PC-3 (cell line): ENCODE measurements around the gene VNN1. TPM values are rescaled to one million over a fixed set of nuclear protein-coding genes. Genes with fewer than 3 reads are reported as not detected.

Experiments
- ATAC-seq: fragments of 200-7000 bp; cut with Tn5 transposase; 2 replicates; pipeline ENCODE4 v1.9.1; 2020; ENCODE audit warnings: mild to moderate bottlenecking, moderate library complexity
- BruUV-seq: library from RNA; stranded (reverse); fragments of 400-500 nt; replicated peaks from 2 replicates; lab custom pipeline; 2021; lab: Mats Ljungman, UMichigan
- CTCF ChIA-PET: fragments of 300-600 bp; sonication (Branson Sonifier 250); formaldehyde crosslinking; loops from one replicate; lab custom pipeline; 2022; ENCODE audit warnings: antibody characterized with exemption; lab: Charles Lee
- POLR2A ChIA-PET: fragments of 300-600 bp; sonication (Branson Sonifier 250); formaldehyde crosslinking; loops from one replicate; lab custom pipeline; 2022; ENCODE audit warnings: antibody characterized with exemption; ENCODE audit not compliant: unreplicated experiment; lab: Charles Lee
- DNase-seq: peaks from one replicate; pipeline ENCODE4 v3.0.0-alpha.2; 2015
- H2AFZ ChIP-seq: fragments of 300-600 bp; sonication (generic); 2 replicates; pipeline ENCODE4 v1.6.0; 2016; ENCODE audit warnings: antibody characterized with exemption, low read length
- H3F3A ChIP-seq: fragments of 300-600 bp; sonication (generic); one replicate; pipeline ENCODE4 v1.6.0; 2017; ENCODE audit warnings: antibody characterized with exemption, low read length, control low read depth, mild to moderate bottlenecking; ENCODE audit not compliant: unreplicated experiment
- H3K27ac ChIP-seq: fragments of 300-600 bp; sonication (generic); 2 replicates; pipeline ENCODE4 v1.5.1; 2016; ENCODE audit warnings: mild to moderate bottlenecking, low read length
- H3K27me3 ChIP-seq: fragments of 300-600 bp; sonication (generic); 2 replicates; pipeline ENCODE4 v1.6.1; 2016; ENCODE audit warnings: low read length, mixed read lengths
- H3K36me3 ChIP-seq: fragments of 300-600 bp; sonication (generic); 2 replicates; pipeline ENCODE4 v1.6.1; 2016; ENCODE audit warnings: low read depth, mixed run types, low read length, mixed read lengths
- H3K4me1 ChIP-seq: fragments of 300-600 bp; sonication (generic); 2 replicates; pipeline ENCODE4 v1.5.1; 2016; ENCODE audit warnings: low read length; ENCODE audit not compliant: insufficient read depth
- H3K4me2 ChIP-seq: fragments of 300-600 bp; sonication (generic); 2 replicates; pipeline ENCODE4 v1.6.0; 2016; ENCODE audit warnings: low read length
- H3K4me3 ChIP-seq: fragments of 300-600 bp; sonication (generic); 2 replicates; pipeline ENCODE4 v1.5.1; 2016; ENCODE audit warnings: mild to moderate bottlenecking, low read length, mixed read lengths
- H3K79me2 ChIP-seq: fragments of 300-600 bp; sonication (generic); 2 replicates; pipeline ENCODE4 v1.6.1; 2017; ENCODE audit warnings: low read length, mixed read lengths
- H3K9ac ChIP-seq: fragments of 300-600 bp; sonication (generic); 2 replicates; pipeline ENCODE4 v1.6.0; 2016; ENCODE audit warnings: mild to moderate bottlenecking, low read length
- H3K9me2 ChIP-seq: fragments of 300-600 bp; sonication (generic); replicated peaks from 2 replicates; pipeline ENCODE4 v1.6.1; 2016; ENCODE audit warnings: mixed run types, low read length, mixed read lengths
- H3K9me3 ChIP-seq: fragments of 300-600 bp; sonication (generic); 2 replicates; pipeline ENCODE4 v1.6.1; 2016; ENCODE audit warnings: low read length, mixed read lengths
- H4K20me1 ChIP-seq: fragments of 300-600 bp; sonication (generic); 2 replicates; pipeline ENCODE4 v1.6.1; 2016; ENCODE audit warnings: low read length, mixed read lengths
- CTCF ChIP-seq: fragments of 300-600 bp; sonication (generic); conservative IDR thresholded peaks from 2 replicates; pipeline ENCODE4 v1.5.1; 2017; ENCODE audit warnings: antibody characterized with exemption, low read depth, mild to moderate bottlenecking, low read length
- EZH2 ChIP-seq: fragments of 300-600 bp; sonication (generic); IDR thresholded peaks from one replicate; pipeline ENCODE4 v1.6.1; 2017; ENCODE audit warnings: antibody characterized with exemption, mild to moderate bottlenecking, low read length; ENCODE audit not compliant: unreplicated experiment
- EZH2phosphoT487 ChIP-seq: fragments of 300-600 bp; sonication (generic); IDR thresholded peaks from 2 replicates; pipeline ENCODE4 v1.6.1; 2018; ENCODE audit warnings: mild to moderate bottlenecking, antibody characterized with exemption, low read length, borderline replicate concordance
- intact Hi-C: fragments of 100-400 bp; cut with micrococcal nuclease; formaldehyde crosslinking; loops from 2 replicates; pipeline ENCODE4 v1.9.0; 2023
- total RNA-seq: library from RNA; depleted of rRNA; stranded (reverse); fragments of >200 nt; gene quantifications from 2 replicates; pipeline ENCODE4 v1.2.3, GENCODE V29; 2014

Gene VNN1
- total RNA-seq, 1 experiment from 2014 or later: 0.04 TPM

- DNase-seq (no peak), ATAC-seq (no peak)
- Histone ChIP-seq H3K4me2 (no peak overlapping the region), H2AFZ (no peak overlapping the region), H3K9me3 (no peaks in the 10 kb centered on the region), H3K36me3 (no peaks in the 10 kb centered on the region), H3K27me3 (no peaks in the 10 kb centered on the region), H3K27ac (no peak overlapping the region), H3K79me2 (no peaks in the 10 kb centered on the region), H3K9ac (no peak overlapping the region), H4K20me1 (no peaks in the 10 kb centered on the region), H3K4me3 (no peak overlapping the region), H3F3A (no peaks in the 10 kb centered on the region), H3K4me1 (no peaks in the 10 kb centered on the region), H3K9me2 (no peaks in the 10 kb centered on the region)
- ChIA-PET CTCF (no interaction called here), POLR2A (no interaction called here)
- intact Hi-C loops: no loop called here
- TF ChIP-seq EZH2 (no peak), CTCF (no peak), EZH2phosphoT487 (no peak)
- BruUV-seq: no TSS peak
Observed at GRCh38 chr6:132742495-132742894, 28.6 kb upstream of the VNN1 start.

GRCh38 chr6:132741281-132741680, 27.4 kb upstream of the VNN1 start:
- ChIA-PET CTCF (no interaction called here), POLR2A (no interaction called here)
- ATAC-seq: no peak
- intact Hi-C loops: no loop called here
- Histone ChIP-seq H3K9me3 (no peaks in the 10 kb centered on the region), H4K20me1 (no peaks in the 10 kb centered on the region), H2AFZ (no peak overlapping the region), H3K9ac (no peak overlapping the region), H3K79me2 (no peaks in the 10 kb centered on the region), H3K36me3 (no peaks in the 10 kb centered on the region), H3K9me2 (no peaks in the 10 kb centered on the region), H3K27me3 (no peaks in the 10 kb centered on the region), H3K27ac (no peak overlapping the region), H3F3A (no peaks in the 10 kb centered on the region), H3K4me1 (no peaks in the 10 kb centered on the region), H3K4me3 (no peak overlapping the region), H3K4me2 (no peak overlapping the region)
- DNase-seq: no peak
- TF ChIP-seq EZH2 (no peak), EZH2phosphoT487 (no peak), CTCF (no peak)
- no TSS peak for BruUV-seq

GRCh38 chr6:132736239-132736638, 22.4 kb upstream of the VNN1 start:
- ChIA-PET POLR2A (no interaction called here), CTCF (no interaction called here)
- intact Hi-C loops: no loop called here
- Histone ChIP-seq H3K79me2 (no peaks in the 10 kb centered on the region), H3K36me3 (no peaks in the 10 kb centered on the region), H3K4me1 (peaks cover 2% of the 10 kb centered on the region), H3K4me3 (no peak overlapping the region), H3K9me2 (no peaks in the 10 kb centered on the region), H3K9me3 (no peaks in the 10 kb centered on the region), H3K27me3 (no peaks in the 10 kb centered on the region), H2AFZ (no peak overlapping the region), H4K20me1 (no peaks in the 10 kb centered on the region), H3F3A (no peaks in the 10 kb centered on the region), H3K9ac (no peak overlapping the region), H3K27ac (no peak overlapping the region), H3K4me2 (no peak overlapping the region)
- no peak for TF ChIP-seq CTCF
- no peak for TF ChIP-seq EZH2
- no peak for TF ChIP-seq EZH2phosphoT487
- no TSS peak for BruUV-seq
- DNase-seq: no peak
- no peak for ATAC-seq
